Measurements from ENCODE around the gene ASTN1. TPM values are rescaled to one million over a fixed set of nuclear protein-coding genes. Genes with fewer than 3 reads are reported as not detected.

The ASTN1 gene
- total RNA-seq, 1 experiment from 2014 or later, result 0.42 TPM

DNA sequence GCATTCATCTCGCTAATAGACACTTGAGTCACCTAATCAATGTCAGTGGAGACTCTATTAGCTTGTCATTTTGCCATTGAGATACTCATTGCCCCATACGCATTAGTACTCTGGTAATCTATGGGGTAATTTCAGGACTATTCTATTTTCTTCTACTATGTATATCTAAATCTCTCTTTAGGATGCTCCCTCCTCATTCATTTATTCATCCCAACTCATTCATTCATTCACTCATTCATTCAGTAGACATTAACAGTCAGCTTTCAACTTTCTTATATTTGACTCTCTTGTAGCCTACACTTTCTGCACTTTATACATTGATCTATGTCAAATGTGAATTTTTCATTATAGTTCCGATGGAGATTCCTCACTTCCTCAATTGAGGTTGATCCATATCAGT lies 170.9 kb downstream of the ASTN1 start:
- no peak for TF ChIP-seq EZH2 (IDR thresholded peaks at IDR 0.05)
- TF ChIP-seq ELF1 (IDR thresholded peaks at IDR 0.05; ENCODE audit: borderline replicate concordance, low read depth), result no peak
- TF ChIP-seq, protein P1, sequence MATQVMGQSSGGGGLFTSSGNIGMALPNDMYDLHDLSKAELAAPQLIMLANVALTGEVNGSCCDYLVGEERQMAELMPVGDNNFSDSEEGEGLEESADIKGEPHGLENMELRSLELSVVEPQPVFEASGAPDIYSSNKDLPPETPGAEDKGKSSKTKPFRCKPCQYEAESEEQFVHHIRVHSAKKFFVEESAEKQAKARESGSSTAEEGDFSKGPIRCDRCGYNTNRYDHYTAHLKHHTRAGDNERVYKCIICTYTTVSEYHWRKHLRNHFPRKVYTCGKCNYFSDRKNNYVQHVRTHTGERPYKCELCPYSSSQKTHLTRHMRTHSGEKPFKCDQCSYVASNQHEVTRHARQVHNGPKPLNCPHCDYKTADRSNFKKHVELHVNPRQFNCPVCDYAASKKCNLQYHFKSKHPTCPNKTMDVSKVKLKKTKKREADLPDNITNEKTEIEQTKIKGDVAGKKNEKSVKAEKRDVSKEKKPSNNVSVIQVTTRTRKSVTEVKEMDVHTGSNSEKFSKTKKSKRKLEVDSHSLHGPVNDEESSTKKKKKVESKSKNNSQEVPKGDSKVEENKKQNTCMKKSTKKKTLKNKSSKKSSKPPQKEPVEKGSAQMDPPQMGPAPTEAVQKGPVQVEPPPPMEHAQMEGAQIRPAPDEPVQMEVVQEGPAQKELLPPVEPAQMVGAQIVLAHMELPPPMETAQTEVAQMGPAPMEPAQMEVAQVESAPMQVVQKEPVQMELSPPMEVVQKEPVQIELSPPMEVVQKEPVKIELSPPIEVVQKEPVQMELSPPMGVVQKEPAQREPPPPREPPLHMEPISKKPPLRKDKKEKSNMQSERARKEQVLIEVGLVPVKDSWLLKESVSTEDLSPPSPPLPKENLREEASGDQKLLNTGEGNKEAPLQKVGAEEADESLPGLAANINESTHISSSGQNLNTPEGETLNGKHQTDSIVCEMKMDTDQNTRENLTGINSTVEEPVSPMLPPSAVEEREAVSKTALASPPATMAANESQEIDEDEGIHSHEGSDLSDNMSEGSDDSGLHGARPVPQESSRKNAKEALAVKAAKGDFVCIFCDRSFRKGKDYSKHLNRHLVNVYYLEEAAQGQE (IDR thresholded peaks at IDR 0.05; ENCODE audit: low read depth), result no peak
- TF ChIP-seq YY1 (IDR thresholded peaks at IDR 0.05; ENCODE audit: extremely low read depth, insufficient replicate concordance, low read depth, low read length), result no peak
- no peak for TF ChIP-seq SP1 (IDR thresholded peaks at IDR 0.05; ENCODE audit: low read depth)
- no peak for TF ChIP-seq ZNF274 (IDR thresholded peaks at IDR 0.05; ENCODE audit: low read depth, low read length)
- TF ChIP-seq SRF (IDR thresholded peaks at IDR 0.05; ENCODE audit: low read depth), result no peak
- TF ChIP-seq EGR1 (IDR thresholded peaks at IDR 0.05; ENCODE audit: low read depth), result no peak
- TF ChIP-seq, protein P2, sequence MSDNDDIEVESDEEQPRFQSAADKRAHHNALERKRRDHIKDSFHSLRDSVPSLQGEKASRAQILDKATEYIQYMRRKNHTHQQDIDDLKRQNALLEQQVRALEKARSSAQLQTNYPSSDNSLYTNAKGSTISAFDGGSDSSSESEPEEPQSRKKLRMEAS (IDR thresholded peaks at IDR 0.05), result no peak
- no peak for TF ChIP-seq CEBPB (IDR thresholded peaks at IDR 0.05; ENCODE audit: low read depth)
- no peak for TF ChIP-seq JUND (IDR thresholded peaks at IDR 0.05)
- TF ChIP-seq POLR2A (IDR thresholded peaks at IDR 0.05; ENCODE audit: borderline replicate concordance, extremely low read depth, insufficient read depth, insufficient read length), result no peak
- no peak for TF ChIP-seq FOSL1 (IDR thresholded peaks at IDR 0.05; ENCODE audit: low read depth)
- no peak for TF ChIP-seq CBX3 (IDR thresholded peaks at IDR 0.05; ENCODE audit: low read depth)
- no peak for TF ChIP-seq RAD21 (IDR thresholded peaks at IDR 0.05; ENCODE audit: low read depth)
- no peak for TF ChIP-seq EZH2phosphoT487 (IDR thresholded peaks at IDR 0.05; ENCODE audit: borderline replicate concordance)
- no peak for TF ChIP-seq SIN3A (IDR thresholded peaks at IDR 0.05; ENCODE audit: low read depth)
- TF ChIP-seq TCF7L2 (IDR thresholded peaks at IDR 0.05; ENCODE audit: borderline replicate concordance, extremely low read depth, insufficient read depth, insufficient read length), result no peak
- CTCF ChIA-PET, result no interaction called here

More for the DNA sequence above, 170.9 kb downstream of the ASTN1 start:
- ChIA-PET POLR2A (no interaction called here), RAD21 (ENCODE audit: low non-redundant PET in 1 of 2, low total read pairs in 2 of 2, uncharacterized antibody in 2 of 2, unreplicated experiment in 2 of 2) (no interaction called here)
- no TSS peak for BruUV-seq (replicated peaks)
- ATAC-seq, result no peak
- no peaks in the 10 kb centered on the region for H3K79me2 ChIP-seq (ENCODE audit: insufficient read depth, low read length)
- H3K36me3 ChIP-seq (ENCODE audit: control insufficient read depth in 1 of 2, insufficient read depth in 2 of 2, low read length in 2 of 2), result no peaks in the 10 kb centered on the region
- no peaks in the 10 kb centered on the region for H3K9me2 ChIP-seq (ENCODE audit: insufficient read depth)
- peaks cover 9% of the 10 kb centered on the region; the same call in 1 of the 2 replicates for H3K27me3 ChIP-seq (ENCODE audit: insufficient read depth, low read length)
- H2AFZ ChIP-seq (ENCODE audit: low read depth, low read length, poor library complexity, severe bottlenecking), result no peak overlapping the region
- no peak overlapping the region for H3K9ac ChIP-seq (ENCODE audit: low read length)
- no peaks in the 10 kb centered on the region for H4K20me1 ChIP-seq (ENCODE audit: insufficient read depth)
- H3K27ac ChIP-seq (ENCODE audit: low read depth, low read length), result no peak overlapping the region
- DNase-seq (ENCODE audit: low read depth, low spot score), result no peak
- H3K9me3 ChIP-seq (ENCODE audit: control insufficient read depth in 1 of 2, insufficient read depth in 1 of 2, low read depth in 1 of 2, low read length in 2 of 2), result no peaks in the 10 kb centered on the region
- H3K4me2 ChIP-seq (ENCODE audit: low read length), result no peak overlapping the region
- no peak overlapping the region for H3K4me3 ChIP-seq (replicated peaks in 1 of 2; ENCODE audit: low read depth in 1 of 2, low read length in 2 of 2)
- no peaks in the 10 kb centered on the region for H3K4me1 ChIP-seq (ENCODE audit: control insufficient read depth in 1 of 2, insufficient read depth in 2 of 2, low read length in 2 of 2)
- intact Hi-C loops (cut with micrococcal nuclease), result no loop called here

All from HCT116 (cell line).